Skin epidermis (tissue), 12 donors: ENCODE results near the gene FBXL16.
"Not testable (repeated sequence)": the region's sequence is repeated elsewhere in the genome, so short reads cannot be mapped to it uniquely, and the experiment has no call there.

Experiments
- H3K27ac ChIP-seq, 21 experiments: fragments of 200-600 bp; sonication (generic) in 11 of 21; one replicate each; pipeline ENCODE4 v1.5.0; 2020; ENCODE audit warnings: mild to moderate bottlenecking in 3 of 21, inconsistent platforms in 2 of 21, moderate library complexity in 2 of 21
- H3K4me3 ChIP-seq, 7 experiments: fragments of 200-600 bp; sonication (generic) in 2 of 7; one replicate each; pipeline ENCODE4 v1.5.0; 2020; ENCODE audit warnings: inconsistent platforms in 2 of 7, mild to moderate bottlenecking in 2 of 7, moderate library complexity in 1 of 7

The FBXL16 gene

GRCh38 chr16:714079-714478 is 8.5 kb upstream of the FBXL16 start:
- Histone ChIP-seq H3K27ac (no peak overlapping the region), H3K4me3 (no peak overlapping the region)

GRCh38 chr16:712740-713250 is 7.2 kb upstream of the FBXL16 start:
- H3K27ac ChIP-seq, H3K4me3 ChIP-seq: not testable (repeated sequence)

GRCh38 chr16:711548-712320 is 6.1 kb upstream of the FBXL16 start:
- H3K27ac ChIP-seq = no peak overlapping the region
- H3K4me3 ChIP-seq = no peak overlapping the region

- Histone ChIP-seq H3K4me3 (no peak overlapping the region), H3K27ac (no peak overlapping the region)
Measured at GRCh38 chr16:711084-711483, 5.5 kb upstream of the FBXL16 start.

- Histone ChIP-seq H3K4me3 (no peak overlapping the region), H3K27ac (no peak overlapping the region)
Measured at GRCh38 chr16:710500-711075, 5.0 kb upstream of the FBXL16 start.

- no peak overlapping the region for H3K27ac ChIP-seq
- H3K4me3 ChIP-seq = no peak overlapping the region
Measured at GRCh38 chr16:709566-710499, 4.2 kb upstream of the FBXL16 start.

GRCh38 chr16:708959-709358 is 3.4 kb upstream of the FBXL16 start:
- Histone ChIP-seq H3K27ac (no peak overlapping the region), H3K4me3 (no peak overlapping the region)

GRCh38 chr16:708019-708418 is 2.4 kb upstream of the FBXL16 start:
- no peak overlapping the region for H3K4me3 ChIP-seq
- no peak overlapping the region for H3K27ac ChIP-seq

GRCh38 chr16:707062-707538 is 1.5 kb upstream of the FBXL16 start:
- Histone ChIP-seq H3K27ac (no peak overlapping the region), H3K4me3 (no peak overlapping the region)

- no peak overlapping the region for H3K27ac ChIP-seq
- H3K4me3 ChIP-seq = peak overlapping the region in 1 of 7 experiments; percentile 25
Measured at GRCh38 chr16:706189-707061, 824 bp upstream of the FBXL16 start.

GRCh38 chr16:704552-705380 is 835 bp downstream of the FBXL16 start:
- Histone ChIP-seq H3K27ac (no peak overlapping the region), H3K4me3 (peak overlapping the region in 1 of 7 experiments; percentile 30)

GRCh38 chr16:704047-704446 is 1.6 kb downstream of the FBXL16 start:
- Histone ChIP-seq H3K4me3 (no peak overlapping the region), H3K27ac (no peak overlapping the region)

GRCh38 chr16:703406-703805 is 2.2 kb downstream of the FBXL16 start:
- no peak overlapping the region for H3K4me3 ChIP-seq
- no peak overlapping the region for H3K27ac ChIP-seq

GRCh38 chr16:702341-702740 is 3.3 kb downstream of the FBXL16 start:
- Histone ChIP-seq H3K27ac (no peak overlapping the region), H3K4me3 (no peak overlapping the region)

GRCh38 chr16:700684-701584 is 4.7 kb downstream of the FBXL16 start:
- Histone ChIP-seq H3K27ac (no peak overlapping the region), H3K4me3 (no peak overlapping the region)

GRCh38 chr16:698911-699671 is 6.5 kb downstream of the FBXL16 start:
- Histone ChIP-seq H3K4me3 (no peak overlapping the region), H3K27ac (no peak overlapping the region)
